GM12878 (cell line): ENCODE measurements around the gene MGAT3. TPM values are rescaled to one million over a fixed set of nuclear protein-coding genes. Genes with fewer than 3 reads are reported as not detected.

Experiments
- ATAC-seq: fragments of 200-7000 bp; cut with Tn5 transposase; 3 replicates; pipeline ENCODE4 v1.9.1; 2020; ENCODE audit warnings: mild to moderate bottlenecking, moderate library complexity
- BruUV-seq: library from RNA; stranded (reverse); fragments of 400-500 nt; replicated peaks from 2 replicates; lab custom pipeline; 2021; lab: Mats Ljungman, UMichigan
- CTCF ChIA-PET: fragments of 300-600 bp; sonication (Branson Sonifier 250); formaldehyde crosslinking; extraction: SDS; loops from one replicate; lab custom pipeline; 2021; ENCODE audit warnings: inconsistent platforms; lab: Yijun Ruan, JAX
- POLR2A ChIA-PET: fragments of 350-600 bp; formaldehyde crosslinking; extraction: SDS; loops from one replicate; lab custom pipeline; 2021; ENCODE audit warnings: inconsistent platforms; lab: Charles Lee
- RAD21 ChIA-PET: fragments of 300-600 bp; sonication (Branson Sonifier 250); formaldehyde crosslinking; loops from one replicate; lab custom pipeline; 2023; ENCODE audit warnings: antibody characterized with exemption; ENCODE audit not compliant: unreplicated experiment; lab: Charles Lee
- SMC1A ChIA-PET: fragments of 300-600 bp; sonication (Branson Sonifier 250); formaldehyde crosslinking; loops from one replicate; lab custom pipeline; 2023; ENCODE audit not compliant: unreplicated experiment, uncharacterized antibody; lab: Charles Lee
- DNase-seq: peaks from one replicate; pipeline ENCODE4 v3.0.0-alpha.2; 2011; ENCODE audit warnings: low read depth, low spot score
- FAIRE-seq: peaks from 3 replicates; lab custom pipeline; 2011; peaks lifted over from hg19 to GRCh38; lab: Jason Lieb, UNC
- H2AFZ ChIP-seq: 2 replicates; pipeline ENCODE4 v1.6.0; 2011; ENCODE audit warnings: low read depth, low read length, control low read depth; ENCODE audit not compliant: control insufficient read depth
- H3K27ac ChIP-seq: 2 replicates; pipeline ENCODE4 v1.5.1; 2011; ENCODE audit warnings: control low read depth; ENCODE audit not compliant: control insufficient read depth, insufficient read depth
- H3K27me3 ChIP-seq, 2 experiments: replicated peaks in 1 of 2; 2 replicates each; pipeline versions ENCODE4 v1.6.0 to v1.6.1; 2011; ENCODE audit warnings: low read length in 1 of 2; ENCODE audit not compliant: control insufficient read depth in 2 of 2, insufficient read depth in 2 of 2
- H3K36me3 ChIP-seq, 2 experiments: 2 replicates each; pipeline ENCODE4 v1.5.1; 2011; ENCODE audit warnings: low read length in 1 of 2; ENCODE audit not compliant: control insufficient read depth in 2 of 2, insufficient read depth in 2 of 2
- H3K4me1 ChIP-seq: 2 replicates; pipeline ENCODE4 v1.6.1; 2011; ENCODE audit warnings: mild to moderate bottlenecking, low read length, moderate library complexity, mixed read lengths; ENCODE audit not compliant: control insufficient read depth, insufficient read depth
- H3K4me2 ChIP-seq: 2 replicates; pipeline ENCODE4 v1.6.0; 2011; ENCODE audit warnings: control low read depth; ENCODE audit not compliant: control insufficient read depth, insufficient read depth
- H3K4me3 ChIP-seq: fragments of 200-600 bp; sonication (generic); 2 replicates; pipeline ENCODE4 v1.5.1; 2016
- H3K79me2 ChIP-seq: 2 replicates; pipeline ENCODE4 v1.6.0; 2011; ENCODE audit warnings: low read length; ENCODE audit not compliant: control insufficient read depth, insufficient read depth
- H3K9ac ChIP-seq: 2 replicates; pipeline ENCODE4 v1.8.0; 2011; ENCODE audit warnings: low read length, control low read depth, mixed read lengths; ENCODE audit not compliant: control insufficient read depth, insufficient read depth
- H3K9me3 ChIP-seq: replicated peaks from 3 replicates; pipeline ENCODE4 v1.5.1; 2011; ENCODE audit warnings: mild to moderate bottlenecking, low read length; ENCODE audit not compliant: control insufficient read depth, insufficient read depth
- H4K20me1 ChIP-seq: 2 replicates; pipeline ENCODE4 v1.6.0; 2011; ENCODE audit not compliant: control insufficient read depth, insufficient read depth
- CBX3 ChIP-seq: fragments of 200-600 bp; sonication (generic); IDR thresholded peaks from 2 replicates; pipeline ENCODE4 v1.6.1; 2016; ENCODE audit warnings: low read depth, borderline replicate concordance
- FOXM1 ChIP-seq: IDR thresholded peaks from 2 replicates; pipeline ENCODE4 v1.6.1; 2012; ENCODE audit warnings: low read depth, mild to moderate bottlenecking, inconsistent platforms, low read length, moderate library complexity
- HDAC6 ChIP-seq: fragments of 200-600 bp; sonication (generic); IDR thresholded peaks from one replicate; pipeline ENCODE4 v1.8.0; 2017; ENCODE audit warnings: antibody characterized with exemption; ENCODE audit not compliant: unreplicated experiment
- IRF5 ChIP-seq: fragments of 450-650 bp; IDR thresholded peaks from 2 replicates; pipeline ENCODE4 v1.6.1; 2017; ENCODE audit warnings: borderline replicate concordance
- MTA2 ChIP-seq: fragments of 450-650 bp; IDR thresholded peaks from 2 replicates; pipeline ENCODE4 v1.6.1; 2016; ENCODE audit warnings: low read depth, mild to moderate bottlenecking, moderate library complexity
- NBN ChIP-seq: fragments of 450-650 bp; IDR thresholded peaks from 2 replicates; pipeline ENCODE4 v1.6.1; 2016
- NFXL1 ChIP-seq: fragments of 450-650 bp; IDR thresholded peaks from 2 replicates; pipeline ENCODE4 v1.6.1; 2017; ENCODE audit warnings: antibody characterized with exemption, mild to moderate bottlenecking, borderline replicate concordance
- NFYB ChIP-seq: IDR thresholded peaks from 2 replicates; pipeline ENCODE4 v1.6.1; 2011; ENCODE audit warnings: low read depth, mild to moderate bottlenecking, low read length, improper control_type of control experiment, moderate library complexity; ENCODE audit not compliant: insufficient read depth
- SMAD1 ChIP-seq: fragments of 450-650 bp; IDR thresholded peaks from 2 replicates; pipeline ENCODE4 v1.6.1; 2018; ENCODE audit warnings: mild to moderate bottlenecking, low read depth; ENCODE audit not compliant: partially characterized antibody
- SUPT20H ChIP-seq: IDR thresholded peaks from 2 replicates; pipeline ENCODE4 v1.6.1; 2011; ENCODE audit warnings: low read depth, mild to moderate bottlenecking, low read length, moderate library complexity, borderline replicate concordance; ENCODE audit not compliant: control insufficient read depth
- TCF12 ChIP-seq: IDR thresholded peaks from 2 replicates; pipeline ENCODE4 v1.6.1; 2011; ENCODE audit warnings: low read depth, mild to moderate bottlenecking, low read length
- USF1 ChIP-seq: IDR thresholded peaks from 2 replicates; pipeline ENCODE4 v1.6.1; 2011; ENCODE audit warnings: borderline replicate concordance, low read depth, mild to moderate bottlenecking, moderate library complexity, mixed read lengths, low read length; ENCODE audit not compliant: insufficient read depth; ENCODE audit errors: extremely low read length
- ZBED1 ChIP-seq: IDR thresholded peaks from 2 replicates; pipeline ENCODE4 v1.6.1; 2016; ENCODE audit warnings: borderline replicate concordance
- ZNF622 ChIP-seq: fragments of 450-650 bp; IDR thresholded peaks from 2 replicates; pipeline ENCODE4 v1.6.1; 2017; ENCODE audit warnings: mild to moderate bottlenecking, inconsistent platforms
- WGBS: methylation state at CpG from one replicate; pipeline ENCODE4 v1.1.6; 2016; ENCODE audit warnings: low lambda C conversion rate; ENCODE audit not compliant: insufficient replicate concordance, insufficient coverage; ENCODE audit errors: missing lambda C conversion rate; 5-methylcytosine and 5-hydroxymethylcytosine counted together
- in situ Hi-C: fragments of 300-500 bp; cut with MboI; formaldehyde crosslinking; loops from 9 replicates; pipeline ENCODE4 v1.14.3; 2018; ENCODE audit warnings: mixed read lengths
- intact Hi-C: fragments of 100-400 bp; cut with micrococcal nuclease; formaldehyde crosslinking; loops from one replicate; pipeline ENCODE4 v1.14.2; 2022; ENCODE audit not compliant: unreplicated experiment
- polyA plus RNA-seq, 11 experiments: library from polyadenylated mRNA; depleted of rRNA in 4 of 11; unstranded in 6 of 11; stranded (reverse) in 5 of 11; fragments of >200 nt; fragmentation: Nextera tagmentation in 4 of 11; fragmentation: Illumina TruSeq in 1 of 11; extraction: Ambion mirVana in 4 of 11; extraction: Trizol in 1 of 11; gene quantifications; 1 replicate in 1 of 11; 2 replicates in 10 of 11; pipeline versions ENCODE4 v1.2.1 to v1.2.3, GENCODE V29; 2011 to 2016; ENCODE audit warnings: inconsistent platforms in 2 of 11, missing spikeins in 2 of 11, low read depth in 1 of 11
- total RNA-seq, 4 experiments: library from RNA; depleted of rRNA in 3 of 4; stranded (reverse); fragments of >200 nt in 3 of 4; fragmentation: Illumina TruSeq in 1 of 4; extraction: Trizol in 1 of 4; gene quantifications; 2 replicates each; pipeline versions ENCODE4 v1.2.1 to v1.2.3, GENCODE V29; 2013 to 2021
- TF ChIP-seq, protein P1 (sequence below): fragments of 450-650 bp; IDR thresholded peaks from 2 replicates; pipeline ENCODE4 v1.6.1; 2017; ENCODE audit warnings: mild to moderate bottlenecking, moderate library complexity
- TF ChIP-seq, protein P2 (sequence below): IDR thresholded peaks from 2 replicates; pipeline ENCODE4 v1.6.1; 2012; ENCODE audit warnings: low read length, inconsistent platforms

MGAT3 gene
- total and polyA plus RNA-seq, 10 of the 15 experiments (the other 5 are each of a cell fraction or from before 2014, with no cell fraction given), result 0.32 to 40.2 (median 11.9) TPM

- no peak for TF ChIP-seq NFXL1
- no peak for TF ChIP-seq SUPT20H
- TF ChIP-seq CBX3, result no peak
- TF ChIP-seq, all 136 proteins: peak for 0
These were observed 28.2 kb upstream of the MGAT3 start (continued) for GRCh38 chr22:39428597-39429071.

DNA sequence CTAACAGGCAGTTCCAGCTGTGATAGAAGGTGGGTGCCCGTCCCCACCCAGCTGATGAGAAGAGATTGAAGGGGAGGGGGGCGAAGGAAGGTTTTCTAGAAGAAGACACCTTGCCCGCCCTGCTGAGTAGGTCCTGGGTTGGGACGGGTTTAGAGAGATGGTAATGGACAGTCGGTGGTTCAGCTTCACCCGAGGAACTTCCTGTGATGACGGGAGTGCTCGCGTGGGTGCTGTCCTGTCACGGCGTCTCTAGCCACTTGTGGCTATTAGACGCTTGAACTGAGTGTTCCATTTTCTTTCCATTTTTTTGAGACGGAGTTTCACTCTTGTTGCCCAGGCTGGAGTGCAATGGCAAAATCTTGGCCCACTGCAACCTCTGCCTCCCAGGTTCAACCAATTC is 27.6 kb upstream of the MGAT3 start:
- Histone ChIP-seq H3K4me2 (no peak overlapping the region), H3K9ac (no peak overlapping the region), H3K9me3 (no peaks in the 10 kb centered on the region), H3K27me3 (no peaks in the 10 kb centered on the region), H3K79me2 (no peaks in the 10 kb centered on the region), H4K20me1 (no peaks in the 10 kb centered on the region), H3K36me3 (peaks cover 8 to 17% of the 10 kb centered on the region in 2 experiments), H3K4me1 (no peaks in the 10 kb centered on the region), H3K27ac (no peak overlapping the region), H2AFZ (no peak overlapping the region), H3K4me3 (no peak overlapping the region)
- BruUV-seq, result no TSS peak
- SMC1A ChIA-PET, result no interaction called here
- DNase-seq (no peak), ATAC-seq (no peak), FAIRE-seq (no peak)
- in situ Hi-C loops, result no loop called here
- RAD21 ChIA-PET, result no interaction called here
- POLR2A ChIA-PET, result no interaction called here
- WGBS, result 93% methylated on average over 13 of the region's 13 CpGs
- intact Hi-C loops, result no loop called here
- CTCF ChIA-PET, result no interaction called here
- TF ChIP-seq, protein P1, sequence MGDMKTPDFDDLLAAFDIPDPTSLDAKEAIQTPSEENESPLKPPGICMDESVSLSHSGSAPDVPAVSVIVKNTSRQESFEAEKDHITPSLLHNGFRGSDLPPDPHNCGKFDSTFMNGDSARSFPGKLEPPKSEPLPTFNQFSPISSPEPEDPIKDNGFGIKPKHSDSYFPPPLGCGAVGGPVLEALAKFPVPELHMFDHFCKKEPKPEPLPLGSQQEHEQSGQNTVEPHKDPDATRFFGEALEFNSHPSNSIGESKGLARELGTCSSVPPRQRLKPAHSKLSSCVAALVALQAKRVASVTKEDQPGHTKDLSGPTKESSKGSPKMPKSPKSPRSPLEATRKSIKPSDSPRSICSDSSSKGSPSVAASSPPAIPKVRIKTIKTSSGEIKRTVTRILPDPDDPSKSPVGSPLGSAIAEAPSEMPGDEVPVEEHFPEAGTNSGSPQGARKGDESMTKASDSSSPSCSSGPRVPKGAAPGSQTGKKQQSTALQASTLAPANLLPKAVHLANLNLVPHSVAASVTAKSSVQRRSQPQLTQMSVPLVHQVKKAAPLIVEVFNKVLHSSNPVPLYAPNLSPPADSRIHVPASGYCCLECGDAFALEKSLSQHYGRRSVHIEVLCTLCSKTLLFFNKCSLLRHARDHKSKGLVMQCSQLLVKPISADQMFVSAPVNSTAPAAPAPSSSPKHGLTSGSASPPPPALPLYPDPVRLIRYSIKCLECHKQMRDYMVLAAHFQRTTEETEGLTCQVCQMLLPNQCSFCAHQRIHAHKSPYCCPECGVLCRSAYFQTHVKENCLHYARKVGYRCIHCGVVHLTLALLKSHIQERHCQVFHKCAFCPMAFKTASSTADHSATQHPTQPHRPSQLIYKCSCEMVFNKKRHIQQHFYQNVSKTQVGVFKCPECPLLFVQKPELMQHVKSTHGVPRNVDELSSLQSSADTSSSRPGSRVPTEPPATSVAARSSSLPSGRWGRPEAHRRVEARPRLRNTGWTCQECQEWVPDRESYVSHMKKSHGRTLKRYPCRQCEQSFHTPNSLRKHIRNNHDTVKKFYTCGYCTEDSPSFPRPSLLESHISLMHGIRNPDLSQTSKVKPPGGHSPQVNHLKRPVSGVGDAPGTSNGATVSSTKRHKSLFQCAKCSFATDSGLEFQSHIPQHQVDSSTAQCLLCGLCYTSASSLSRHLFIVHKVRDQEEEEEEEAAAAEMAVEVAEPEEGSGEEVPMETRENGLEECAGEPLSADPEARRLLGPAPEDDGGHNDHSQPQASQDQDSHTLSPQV, result no peak
- TF ChIP-seq MTA2, result no peak
- TF ChIP-seq TCF12, result no peak
- TF ChIP-seq SMAD1, result no peak
- TF ChIP-seq, protein P2, sequence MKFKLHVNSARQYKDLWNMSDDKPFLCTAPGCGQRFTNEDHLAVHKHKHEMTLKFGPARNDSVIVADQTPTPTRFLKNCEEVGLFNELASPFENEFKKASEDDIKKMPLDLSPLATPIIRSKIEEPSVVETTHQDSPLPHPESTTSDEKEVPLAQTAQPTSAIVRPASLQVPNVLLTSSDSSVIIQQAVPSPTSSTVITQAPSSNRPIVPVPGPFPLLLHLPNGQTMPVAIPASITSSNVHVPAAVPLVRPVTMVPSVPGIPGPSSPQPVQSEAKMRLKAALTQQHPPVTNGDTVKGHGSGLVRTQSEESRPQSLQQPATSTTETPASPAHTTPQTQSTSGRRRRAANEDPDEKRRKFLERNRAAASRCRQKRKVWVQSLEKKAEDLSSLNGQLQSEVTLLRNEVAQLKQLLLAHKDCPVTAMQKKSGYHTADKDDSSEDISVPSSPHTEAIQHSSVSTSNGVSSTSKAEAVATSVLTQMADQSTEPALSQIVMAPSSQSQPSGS, result no peak
- TF ChIP-seq USF1, result no peak
- TF ChIP-seq ZBED1, result no peak
- no peak for TF ChIP-seq HDAC6
- no peak for TF ChIP-seq IRF5
- no peak for TF ChIP-seq NFYB
- no peak for TF ChIP-seq NBN
- TF ChIP-seq ZNF622, result no peak
- TF ChIP-seq FOXM1, result no peak
